Measurements from ENCODE around the gene FITM2.
"Not testable (repeated sequence)": the region's sequence is repeated elsewhere in the genome, so short reads cannot be mapped to it uniquely, and the experiment has no call there.

Gene FITM2

GRCh38 chr20:44355498-44356352, 44.7 kb upstream of the FITM2 start, which contains the start of gene HNF4A:
Gene HNF4A, plus strand, starts transcription at chr20:44355699. Its CDS starts 106 bp downstream, at chr20:44355805.
- DNase-seq (ENCODE audit: low read depth): no peak
- in situ Hi-C loops (cut with HindIII; ENCODE audit: low sequenced_read_pairs): no loop called here
- TF ChIP-seq, protein P1, sequence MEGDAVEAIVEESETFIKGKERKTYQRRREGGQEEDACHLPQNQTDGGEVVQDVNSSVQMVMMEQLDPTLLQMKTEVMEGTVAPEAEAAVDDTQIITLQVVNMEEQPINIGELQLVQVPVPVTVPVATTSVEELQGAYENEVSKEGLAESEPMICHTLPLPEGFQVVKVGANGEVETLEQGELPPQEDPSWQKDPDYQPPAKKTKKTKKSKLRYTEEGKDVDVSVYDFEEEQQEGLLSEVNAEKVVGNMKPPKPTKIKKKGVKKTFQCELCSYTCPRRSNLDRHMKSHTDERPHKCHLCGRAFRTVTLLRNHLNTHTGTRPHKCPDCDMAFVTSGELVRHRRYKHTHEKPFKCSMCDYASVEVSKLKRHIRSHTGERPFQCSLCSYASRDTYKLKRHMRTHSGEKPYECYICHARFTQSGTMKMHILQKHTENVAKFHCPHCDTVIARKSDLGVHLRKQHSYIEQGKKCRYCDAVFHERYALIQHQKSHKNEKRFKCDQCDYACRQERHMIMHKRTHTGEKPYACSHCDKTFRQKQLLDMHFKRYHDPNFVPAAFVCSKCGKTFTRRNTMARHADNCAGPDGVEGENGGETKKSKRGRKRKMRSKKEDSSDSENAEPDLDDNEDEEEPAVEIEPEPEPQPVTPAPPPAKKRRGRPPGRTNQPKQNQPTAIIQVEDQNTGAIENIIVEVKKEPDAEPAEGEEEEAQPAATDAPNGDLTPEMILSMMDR (IDR thresholded peaks at IDR 0.05; ENCODE audit: low read depth, low read length, missing control alignments): no peak
- no peak within 1 kb of the TSS for H3K4me3 ChIP-seq (ENCODE audit: low read depth, low read length)

DNA sequence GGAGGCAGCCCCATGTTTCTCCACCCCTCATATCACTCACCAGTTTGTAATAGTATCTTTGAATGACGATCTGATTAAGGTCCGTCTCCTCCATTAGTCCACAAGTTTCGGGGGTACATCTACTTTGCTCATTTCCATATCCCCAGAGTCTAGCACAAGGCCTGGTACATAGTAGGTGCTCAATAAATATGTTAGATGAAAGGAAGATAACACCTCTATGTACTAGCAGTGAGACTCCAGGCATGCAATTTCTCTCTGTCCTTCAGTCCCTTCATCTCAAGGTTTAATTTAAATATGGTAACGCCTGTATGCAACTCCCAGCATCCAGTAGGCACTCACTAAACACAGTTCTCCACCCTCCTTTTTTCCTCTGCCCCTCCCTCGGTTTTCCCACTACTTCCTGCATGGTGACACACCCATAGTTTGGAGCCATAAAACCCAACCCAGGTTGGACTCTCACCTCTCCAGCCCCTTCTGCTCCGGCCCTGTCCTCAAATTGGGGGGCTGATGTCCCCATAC, 44.0 kb upstream of the FITM2 start:
- H3K4me3 ChIP-seq (ENCODE audit: low read depth, low read length): no peak overlapping the region
- TF ChIP-seq, protein P1 (IDR thresholded peaks at IDR 0.05; ENCODE audit: low read depth, low read length, missing control alignments): no peak
- in situ Hi-C loops (cut with HindIII; ENCODE audit: low sequenced_read_pairs): no loop called here
- DNase-seq (ENCODE audit: low read depth): no peak

GRCh38 chr20:44350567-44350966, 39.6 kb upstream of the FITM2 start:
- in situ Hi-C loops (cut with HindIII; ENCODE audit: low sequenced_read_pairs): no loop called here
- TF ChIP-seq, protein P1 (IDR thresholded peaks at IDR 0.05; ENCODE audit: low read depth, low read length, missing control alignments): no peak
- H3K4me3 ChIP-seq (ENCODE audit: low read depth, low read length): no peak overlapping the region
- DNase-seq (ENCODE audit: low read depth): no peak

- no peak overlapping the region for H3K4me3 ChIP-seq (ENCODE audit: low read depth, low read length)
- TF ChIP-seq, protein P1 (IDR thresholded peaks at IDR 0.05; ENCODE audit: low read depth, low read length, missing control alignments): no peak
- in situ Hi-C loops (cut with HindIII; ENCODE audit: low sequenced_read_pairs): no loop called here
- DNase-seq (ENCODE audit: low read depth): no peak
These were observed 38.3 kb upstream of the FITM2 start for GRCh38 chr20:44349349-44349748.

DNA sequence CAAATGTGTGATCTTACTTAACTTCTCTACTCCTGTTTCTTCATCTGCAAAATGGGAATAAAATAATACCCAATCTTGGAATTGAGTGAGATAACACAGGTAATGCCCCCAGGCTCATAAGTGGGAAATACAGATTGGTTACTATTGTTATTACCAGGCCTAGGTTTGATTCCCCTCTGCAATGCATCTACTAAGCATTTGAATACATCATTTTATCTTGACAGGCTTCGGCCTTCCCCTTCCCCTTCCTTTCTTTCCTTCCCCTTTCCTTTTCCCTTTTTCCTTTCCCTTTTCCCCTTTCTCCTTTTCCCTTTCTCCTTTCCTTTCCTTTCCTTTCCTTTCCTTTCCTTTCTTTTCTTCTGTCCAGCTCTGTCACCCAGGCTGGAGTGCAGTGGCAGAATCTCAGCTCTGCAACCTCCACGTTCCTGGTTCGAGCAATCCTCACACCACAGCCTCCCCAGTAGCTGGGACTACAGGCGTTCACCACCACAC, 37.2 kb upstream of the FITM2 start:
- TF ChIP-seq, protein P1 (IDR thresholded peaks at IDR 0.05; ENCODE audit: low read depth, low read length, missing control alignments): no peak
- no peak overlapping the region for H3K4me3 ChIP-seq (ENCODE audit: low read depth, low read length)
- in situ Hi-C loops (cut with HindIII; ENCODE audit: low sequenced_read_pairs): no loop called here
- DNase-seq (ENCODE audit: low read depth): no peak

- in situ Hi-C loops (cut with HindIII; ENCODE audit: low sequenced_read_pairs); H3K4me3 ChIP-seq (ENCODE audit: low read depth, low read length); DNase-seq (ENCODE audit: low read depth): not testable (repeated sequence)
These were observed 34.9 kb upstream of the FITM2 start for GRCh38 chr20:44345941-44346340.

- TF ChIP-seq, protein P1 (IDR thresholded peaks at IDR 0.05; ENCODE audit: low read depth, low read length, missing control alignments): no peak
- DNase-seq (ENCODE audit: low read depth): no peak
- H3K4me3 ChIP-seq (ENCODE audit: low read depth, low read length): no peak overlapping the region
- in situ Hi-C loops (cut with HindIII; ENCODE audit: low sequenced_read_pairs): no loop called here
These were observed 34.1 kb upstream of the FITM2 start for GRCh38 chr20:44345147-44345546.

Data from astrocyte of the cerebellum (primary cell).